Measurements from ENCODE around the gene GCNT2.

GRCh38 chr6:10630178-10630577 is 109.0 kb downstream of the GCNT2 start:
- TF ChIP-seq POLR2AphosphoS5 (IDR thresholded peaks at IDR 0.05) = no peak
- no peak for TF ChIP-seq CTCF (IDR thresholded peaks at IDR 0.05)
